ENCODE results near the gene KIF26B. TPM values are rescaled to one million over a fixed set of nuclear protein-coding genes. Genes with fewer than 3 reads are reported as not detected.

The KIF26B gene
- total RNA-seq, 2 experiments from 2014 or later, result not detected

DNA sequence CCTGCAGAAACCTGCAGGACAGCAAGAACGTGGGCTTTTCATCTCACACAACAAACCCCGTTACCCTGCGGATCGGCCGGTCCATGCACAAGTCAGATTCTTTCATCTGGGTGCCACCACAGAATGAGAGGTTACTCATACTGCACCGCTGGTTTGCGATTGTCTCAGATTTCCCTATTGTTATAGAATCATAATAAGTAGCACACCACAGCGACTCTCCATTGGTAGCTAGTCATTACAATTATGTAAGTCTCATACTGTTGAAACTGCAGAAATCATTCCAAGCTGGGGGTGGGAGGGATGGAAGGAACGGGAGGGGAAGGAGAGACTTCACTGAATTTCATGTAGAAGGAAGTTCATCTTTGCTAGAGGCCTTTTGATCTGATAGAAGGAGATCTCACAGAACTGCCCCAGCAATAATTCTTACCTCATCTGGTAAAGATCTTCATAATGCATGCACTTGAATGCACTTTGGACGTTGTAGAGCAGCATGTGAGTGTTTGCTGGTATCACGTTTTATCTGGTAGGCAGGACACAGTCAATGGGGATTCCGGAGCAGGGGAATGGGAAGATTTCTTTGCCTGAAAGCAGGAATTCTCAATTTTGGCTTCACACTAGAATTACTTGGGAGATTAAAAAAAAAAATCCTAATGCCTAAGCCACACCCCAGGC lies 221.1 kb downstream of the KIF26B start:
- DNase-seq (ENCODE audit: low spot score), result no peak
- intact Hi-C loops (cut with micrococcal nuclease; ENCODE audit: unreplicated experiment), result no loop called here
- no peak overlapping the region for H3K4me3 ChIP-seq (ENCODE audit: low read depth, low read length, poor library complexity, severe bottlenecking)
- ChIA-PET POLR2A (interaction anchor here (0.6 kb wide), 1 partner anchor 100 kb away, joined by 5 read pairs; no protein-coding TSS in a partner anchor), CTCF (ENCODE audit: unreplicated experiment) (no interaction called here)
- no peaks in the 10 kb centered on the region for H3K4me1 ChIP-seq (ENCODE audit: insufficient read depth, low read length, poor library complexity, severe bottlenecking)
- H3K36me3 ChIP-seq (ENCODE audit: insufficient read depth, low read length), result no peaks in the 10 kb centered on the region
- no peaks in the 10 kb centered on the region for H4K20me1 ChIP-seq (ENCODE audit: insufficient read depth, low read length)
- H3K9me3 ChIP-seq (ENCODE audit: low read length), result no peaks in the 10 kb centered on the region
- no peak overlapping the region for H3K4me2 ChIP-seq (ENCODE audit: low read length)
- H3K79me2 ChIP-seq (ENCODE audit: insufficient read depth, low read depth, low read length), result no peaks in the 10 kb centered on the region
- no TSS peak for BruUV-seq (replicated peaks)
- H3K27ac ChIP-seq (ENCODE audit: low read depth, low read length, poor library complexity, severe bottlenecking), result no peak overlapping the region
- H3K9me2 ChIP-seq (ENCODE audit: insufficient read depth, low read length), result no peaks in the 10 kb centered on the region
- TF ChIP-seq EZH2phosphoT487 (IDR thresholded peaks at IDR 0.05; ENCODE audit: borderline replicate concordance, low read depth, low read length), result no peak
- TF ChIP-seq, protein P1, sequence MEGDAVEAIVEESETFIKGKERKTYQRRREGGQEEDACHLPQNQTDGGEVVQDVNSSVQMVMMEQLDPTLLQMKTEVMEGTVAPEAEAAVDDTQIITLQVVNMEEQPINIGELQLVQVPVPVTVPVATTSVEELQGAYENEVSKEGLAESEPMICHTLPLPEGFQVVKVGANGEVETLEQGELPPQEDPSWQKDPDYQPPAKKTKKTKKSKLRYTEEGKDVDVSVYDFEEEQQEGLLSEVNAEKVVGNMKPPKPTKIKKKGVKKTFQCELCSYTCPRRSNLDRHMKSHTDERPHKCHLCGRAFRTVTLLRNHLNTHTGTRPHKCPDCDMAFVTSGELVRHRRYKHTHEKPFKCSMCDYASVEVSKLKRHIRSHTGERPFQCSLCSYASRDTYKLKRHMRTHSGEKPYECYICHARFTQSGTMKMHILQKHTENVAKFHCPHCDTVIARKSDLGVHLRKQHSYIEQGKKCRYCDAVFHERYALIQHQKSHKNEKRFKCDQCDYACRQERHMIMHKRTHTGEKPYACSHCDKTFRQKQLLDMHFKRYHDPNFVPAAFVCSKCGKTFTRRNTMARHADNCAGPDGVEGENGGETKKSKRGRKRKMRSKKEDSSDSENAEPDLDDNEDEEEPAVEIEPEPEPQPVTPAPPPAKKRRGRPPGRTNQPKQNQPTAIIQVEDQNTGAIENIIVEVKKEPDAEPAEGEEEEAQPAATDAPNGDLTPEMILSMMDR (conservative IDR thresholded peaks at IDR 0.05; ENCODE audit: low read length), result no peak
- no peak overlapping the region for H2AFZ ChIP-seq (ENCODE audit: low read length)

DNA sequence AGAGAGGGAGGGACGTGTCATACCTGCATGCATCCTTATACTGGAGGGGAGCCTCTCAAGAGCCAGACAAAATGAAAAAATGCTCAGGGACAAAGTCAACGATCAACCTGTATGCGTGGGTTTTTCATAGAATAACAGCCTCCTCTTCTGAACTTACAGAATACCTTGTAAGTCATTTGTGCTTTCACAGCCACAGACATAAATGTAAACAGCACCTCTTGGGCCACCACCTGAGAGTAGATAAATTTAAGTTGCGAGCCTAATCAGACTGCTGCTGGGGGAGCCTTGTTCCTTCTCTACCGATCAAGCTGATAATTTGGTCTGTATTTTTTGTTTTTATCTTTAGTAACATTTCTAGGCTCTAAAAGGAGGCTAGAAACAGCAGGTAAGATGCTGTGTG lies 223.1 kb downstream of the KIF26B start:
- Histone ChIP-seq H3K4me3 (ENCODE audit: low read depth, low read length, poor library complexity, severe bottlenecking) (no peak overlapping the region), H3K27ac (ENCODE audit: low read depth, low read length, poor library complexity, severe bottlenecking) (no peak overlapping the region), H4K20me1 (ENCODE audit: insufficient read depth, low read length) (no peaks in the 10 kb centered on the region), H3K9me2 (ENCODE audit: insufficient read depth, low read length) (no peaks in the 10 kb centered on the region), H3K36me3 (ENCODE audit: insufficient read depth, low read length) (no peaks in the 10 kb centered on the region), H3K4me1 (ENCODE audit: insufficient read depth, low read length, poor library complexity, severe bottlenecking) (no peaks in the 10 kb centered on the region), H2AFZ (ENCODE audit: low read length) (no peak overlapping the region), H3K9me3 (ENCODE audit: low read length) (no peaks in the 10 kb centered on the region), H3K4me2 (ENCODE audit: low read length) (no peak overlapping the region), H3K79me2 (ENCODE audit: insufficient read depth, low read depth, low read length) (no peaks in the 10 kb centered on the region)
- no peak for DNase-seq (ENCODE audit: low spot score)
- intact Hi-C loops (cut with micrococcal nuclease; ENCODE audit: unreplicated experiment), result no loop called here
- no TSS peak for BruUV-seq (replicated peaks)
- POLR2A ChIA-PET, result no interaction called here
- CTCF ChIA-PET (ENCODE audit: unreplicated experiment), result no interaction called here
- TF ChIP-seq, protein P1 (conservative IDR thresholded peaks at IDR 0.05; ENCODE audit: low read length), result no peak
- TF ChIP-seq EZH2phosphoT487 (IDR thresholded peaks at IDR 0.05; ENCODE audit: borderline replicate concordance, low read depth, low read length), result no peak

DNA sequence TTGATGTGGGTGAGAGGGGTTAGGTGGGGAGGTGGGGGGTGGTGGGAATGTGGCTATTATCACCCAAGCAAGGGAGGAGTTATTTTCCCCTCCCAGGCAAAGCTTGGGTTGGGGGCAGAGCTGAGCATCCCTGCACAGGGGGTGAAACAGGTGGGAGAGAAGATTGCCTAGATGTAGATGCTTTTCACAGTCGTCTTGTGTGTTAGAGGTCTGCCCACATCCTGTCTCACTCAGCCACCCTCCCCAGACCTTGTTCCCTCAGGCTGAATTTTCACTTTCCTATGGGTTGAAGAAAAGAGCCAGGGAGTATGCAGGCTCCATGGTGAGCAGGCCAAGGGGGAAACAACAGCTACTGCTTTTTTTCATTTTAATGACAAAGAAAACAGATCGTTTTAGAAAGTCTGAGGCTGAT lies 223.5 kb downstream of the KIF26B start:
- Histone ChIP-seq H4K20me1 (ENCODE audit: insufficient read depth, low read length) (no peaks in the 10 kb centered on the region), H3K4me2 (ENCODE audit: low read length) (no peak overlapping the region), H3K9me2 (ENCODE audit: insufficient read depth, low read length) (no peaks in the 10 kb centered on the region), H3K4me3 (ENCODE audit: low read depth, low read length, poor library complexity, severe bottlenecking) (no peak overlapping the region), H3K9me3 (ENCODE audit: low read length) (no peaks in the 10 kb centered on the region), H3K36me3 (ENCODE audit: insufficient read depth, low read length) (no peaks in the 10 kb centered on the region), H3K27ac (ENCODE audit: low read depth, low read length, poor library complexity, severe bottlenecking) (no peak overlapping the region), H3K79me2 (ENCODE audit: insufficient read depth, low read depth, low read length) (no peaks in the 10 kb centered on the region), H2AFZ (ENCODE audit: low read length) (no peak overlapping the region), H3K4me1 (ENCODE audit: insufficient read depth, low read length, poor library complexity, severe bottlenecking) (no peaks in the 10 kb centered on the region)
- intact Hi-C loops (cut with micrococcal nuclease; ENCODE audit: unreplicated experiment), result no loop called here
- POLR2A ChIA-PET, result interaction anchor here (0.6 kb wide), 1 partner anchor 457 kb away, joined by 4 read pairs; no protein-coding TSS in a partner anchor
- TF ChIP-seq, protein P1 (conservative IDR thresholded peaks at IDR 0.05; ENCODE audit: low read length), result no peak
- no peak for TF ChIP-seq EZH2phosphoT487 (IDR thresholded peaks at IDR 0.05; ENCODE audit: borderline replicate concordance, low read depth, low read length)
- CTCF ChIA-PET (ENCODE audit: unreplicated experiment), result no interaction called here
- no peak for DNase-seq (ENCODE audit: low spot score)
- no TSS peak for BruUV-seq (replicated peaks)

Measured in OCI-LY7 (cell line).